ENCODE results near the gene DCUN1D4.

The DCUN1D4 gene

GRCh38 chr4:51842554-51843308, at the start of gene DCUN1D4:
DCUN1D4 (plus strand) TSS chr4:51843153; CDS start chr4:51843243, 90 bp downstream.
- peak; percentile 100 for DNase-seq

- no peak for DNase-seq
Measured at GRCh38 chr4:51820443-51821234, 22.3 kb upstream of the DCUN1D4 start.

- DNase-seq, result no peak
Measured at GRCh38 chr4:51825341-51825740, 17.6 kb upstream of the DCUN1D4 start.

GRCh38 chr4:51830156-51830720, 12.7 kb upstream of the DCUN1D4 start:
- no peak for DNase-seq

- DNase-seq, result peak; percentile 49
Measured at GRCh38 chr4:51831133-51831532, 11.8 kb upstream of the DCUN1D4 start.

GRCh38 chr4:51833236-51833635, 9.7 kb upstream of the DCUN1D4 start:
- no peak for DNase-seq

- no peak for DNase-seq
Measured at GRCh38 chr4:51835079-51835478, 7.9 kb upstream of the DCUN1D4 start.

- no peak for DNase-seq
Measured at GRCh38 chr4:51835855-51836254, 7.1 kb upstream of the DCUN1D4 start.

GRCh38 chr4:51836549-51836948, 6.4 kb upstream of the DCUN1D4 start:
- DNase-seq, result no peak

GRCh38 chr4:51840781-51841180, 2.2 kb upstream of the DCUN1D4 start:
- no peak for DNase-seq

- DNase-seq, result no peak
Measured at GRCh38 chr4:51842167-51842553, 793 bp upstream of the DCUN1D4 start.

- DNase-seq, result no peak
Measured at GRCh38 chr4:51843309-51844152, 578 bp downstream of the DCUN1D4 start.

GRCh38 chr4:51844153-51845054, 1.5 kb downstream of the DCUN1D4 start:
- peak; percentile 93 for DNase-seq

- no peak for DNase-seq
Measured at GRCh38 chr4:51845055-51845426, 2.1 kb downstream of the DCUN1D4 start.

GRCh38 chr4:51845711-51846110, 2.8 kb downstream of the DCUN1D4 start:
- DNase-seq, result no peak

- DNase-seq, result no peak
Measured at GRCh38 chr4:51849430-51849829, 6.5 kb downstream of the DCUN1D4 start.

GRCh38 chr4:51850294-51850693, 7.3 kb downstream of the DCUN1D4 start:
- DNase-seq, result no peak

GRCh38 chr4:51851090-51851936, 8.4 kb downstream of the DCUN1D4 start:
- no peak for DNase-seq

- no peak for DNase-seq
Measured at GRCh38 chr4:51851937-51852290, 9.0 kb downstream of the DCUN1D4 start.

- DNase-seq, result no peak
Measured at GRCh38 chr4:51853027-51853682, 10.2 kb downstream of the DCUN1D4 start.

Data from activated CD4-positive, alpha-beta T cell treated with anti-CD3 and anti-CD28 coated beads, Interleukin-2, amount 50 U/mL, for 16 hours (primary cell).